HG02943 (cell line): Measurements from ENCODE around the gene GPR107.

Experiments used
- ATAC-seq: cut with Tn5 transposase; IDR thresholded peaks from one replicate; pipeline ENCODE4 v1.9.1; 2021; ENCODE audit warnings: mild to moderate bottlenecking, low read depth, moderate library complexity; ENCODE audit not compliant: unreplicated experiment

GPR107 gene

GRCh38 chr9:130053109-130053503, 600 bp upstream of the GPR107 start:
- ATAC-seq, result no peak

- no peak for ATAC-seq
Observed at GRCh38 chr9:130054325-130054786, 650 bp downstream of the GPR107 start.

GRCh38 chr9:130054820-130055219, 1.1 kb downstream of the GPR107 start:
- no peak for ATAC-seq

- no peak for ATAC-seq
Observed at GRCh38 chr9:130058154-130058553, 4.4 kb downstream of the GPR107 start.

- ATAC-seq, result no peak
Observed at GRCh38 chr9:130058887-130059286, 5.2 kb downstream of the GPR107 start.

GRCh38 chr9:130060296-130060695, 6.6 kb downstream of the GPR107 start:
- no peak for ATAC-seq

- ATAC-seq, result no peak
Observed at GRCh38 chr9:130062750-130063149, 9.0 kb downstream of the GPR107 start.

- no peak for ATAC-seq
Observed at GRCh38 chr9:130064621-130065020, 10.9 kb downstream of the GPR107 start.

- ATAC-seq, result no peak
Observed at GRCh38 chr9:130069048-130069447, 15.3 kb downstream of the GPR107 start.

- no peak for ATAC-seq
Observed at GRCh38 chr9:130072515-130073235, 19.0 kb downstream of the GPR107 start.

- ATAC-seq, result no peak
Observed at GRCh38 chr9:130073373-130073772, 19.7 kb downstream of the GPR107 start.

GRCh38 chr9:130078547-130078946, 24.8 kb downstream of the GPR107 start:
- ATAC-seq, result no peak

GRCh38 chr9:130084337-130084736, 30.6 kb downstream of the GPR107 start:
- ATAC-seq, result no peak

GRCh38 chr9:130088051-130088450, 34.3 kb downstream of the GPR107 start:
- ATAC-seq, result no peak

- no peak for ATAC-seq
Observed at GRCh38 chr9:130089141-130089540, 35.4 kb downstream of the GPR107 start.

- no peak for ATAC-seq
Observed at GRCh38 chr9:130090915-130091314, 37.2 kb downstream of the GPR107 start.

GRCh38 chr9:130092910-130093309, 39.2 kb downstream of the GPR107 start:
- no peak for ATAC-seq

- ATAC-seq, result no peak
Observed at GRCh38 chr9:130095872-130096271, 42.2 kb downstream of the GPR107 start.

- ATAC-seq, result no peak
Observed at GRCh38 chr9:130100681-130101080, 47.0 kb downstream of the GPR107 start.

GRCh38 chr9:130101915-130102314, 48.2 kb downstream of the GPR107 start:
- no peak for ATAC-seq

- ATAC-seq, result no peak
Observed at GRCh38 chr9:130104491-130105193, 50.9 kb downstream of the GPR107 start.

- no peak for ATAC-seq
Observed at GRCh38 chr9:130106860-130107233, 53.1 kb downstream of the GPR107 start.
